Natural killer cell (primary cell): ENCODE data around the gene IGF2. TPM values are rescaled to one million over a fixed set of nuclear protein-coding genes. Genes with fewer than 3 reads are reported as not detected.
A peak's percentile ranks its signal among the peaks of the same experiment; 100 is the strongest.

Source experiments
- ATAC-seq, 3 donors: fragments of 150-1000 bp in 2 of 3; fragments of 200-7000 bp in 1 of 3; cut with Tn5 transposase; 1 replicate in 1 of 3; 2 replicates in 2 of 3; pipeline ENCODE4 v1.10.0; 2021; ENCODE audit warnings: mild to moderate bottlenecking in 2 of 3, moderate library complexity in 2 of 3
- DNase-seq, 2 donors: peaks; one replicate each; pipeline versions ENCODE4 v3.0.0 to v3.0.0-alpha.2; 2013 to 2021; ENCODE audit warnings: mixed read lengths in 1 of 2
- H3K27ac ChIP-seq: one replicate; pipeline ENCODE4 v1.5.1; 2013; ENCODE audit warnings: mild to moderate bottlenecking, low read length
- H3K27me3 ChIP-seq: one replicate; pipeline ENCODE4 v1.6.1; 2013; ENCODE audit warnings: low read length; ENCODE audit not compliant: control insufficient read depth, insufficient read depth
- H3K36me3 ChIP-seq: one replicate; pipeline ENCODE4 v1.6.1; 2013; ENCODE audit warnings: low read length; ENCODE audit not compliant: control insufficient read depth, insufficient read depth
- H3K4me1 ChIP-seq: one replicate; pipeline ENCODE4 v1.6.1; 2013; ENCODE audit warnings: low read length; ENCODE audit not compliant: control insufficient read depth, insufficient read depth
- H3K4me3 ChIP-seq: one replicate; pipeline ENCODE4 v1.5.1; 2013; ENCODE audit warnings: low read length
- H3K9me3 ChIP-seq: one replicate; pipeline ENCODE4 v1.6.1; 2013; ENCODE audit warnings: low read length; ENCODE audit not compliant: control insufficient read depth, insufficient read depth
- H3K27ac Mint-ChIP-seq, 2 donors: one replicate each; pipeline ENCODE4 v1.8.0; 2022; ENCODE audit warnings: mild to moderate bottlenecking in 2 of 2, mixed read lengths in 2 of 2, moderate library complexity in 1 of 2
- H3K27me3 Mint-ChIP-seq, 2 donors: one replicate each; pipeline ENCODE4 v1.8.0; 2022; ENCODE audit warnings: low read depth in 2 of 2, mixed read lengths in 2 of 2
- H3K36me3 Mint-ChIP-seq: one replicate; pipeline ENCODE4 v1.8.0; 2022; ENCODE audit warnings: mixed read lengths
- H3K4me1 Mint-ChIP-seq, 2 donors: one replicate each; pipeline ENCODE4 v1.8.0; 2022; ENCODE audit warnings: mixed read lengths in 2 of 2
- H3K4me3 Mint-ChIP-seq: one replicate; pipeline ENCODE4 v1.8.0; 2022; ENCODE audit warnings: mild to moderate bottlenecking, moderate library complexity, mixed read lengths
- H3K9me3 Mint-ChIP-seq, 2 donors: one replicate each; pipeline ENCODE4 v1.8.0; 2022; ENCODE audit warnings: mixed read lengths in 2 of 2
- CTCF ChIP-seq: fragments of 200-600 bp; IDR thresholded peaks from one replicate; pipeline ENCODE4 v1.8.0; 2022; ENCODE audit warnings: antibody characterized with exemption
- WGBS: methylation state at CpG from one replicate; pipeline ENCODE4 v1.1.7; 2013; ENCODE audit warnings: missing lambda C conversion rate; ENCODE audit not compliant: insufficient coverage; 5-methylcytosine and 5-hydroxymethylcytosine counted together
- intact Hi-C: fragments of 100-400 bp; cut with micrococcal nuclease; formaldehyde crosslinking; loops from one replicate; pipeline ENCODE4 v1.14.2; 2022
- total RNA-seq, 4 donors: library from RNA; stranded (reverse); fragments of 120-200 nt in 1 of 4; gene quantifications; one replicate each; pipeline versions ENCODE4 v1.2.3 to v1.2.4, GENCODE V29; 2013 to 2022

Gene IGF2
- total RNA-seq, 3 donors from 2014 or later (not counting 1 experiment from before 2014, with no cell fraction given): not detected

- H3K27me3 Mint-ChIP-seq: peaks cover 0 to 7% of the 10 kb centered on the region in 2 donors
- H3K9me3 Mint-ChIP-seq: no peaks in the 10 kb centered on the region
- no peaks in the 10 kb centered on the region for H3K27me3 ChIP-seq
- H3K9me3 ChIP-seq: no peaks in the 10 kb centered on the region
- no peak overlapping the region for H3K4me3 ChIP-seq
- no peaks in the 10 kb centered on the region for H3K4me1 ChIP-seq
- no peak overlapping the region for H3K27ac Mint-ChIP-seq
- DNase-seq (no peak), ATAC-seq (no peak)
- H3K36me3 ChIP-seq: no peaks in the 10 kb centered on the region
- intact Hi-C loops: no loop called here
- no peaks in the 10 kb centered on the region for H3K4me1 Mint-ChIP-seq
- no peak for TF ChIP-seq CTCF
- WGBS: 50% methylated on average over 8 of the region's 8 CpGs
- H3K4me3 Mint-ChIP-seq: no peak overlapping the region
- no peaks in the 10 kb centered on the region for H3K36me3 Mint-ChIP-seq
- no peak overlapping the region for H3K27ac ChIP-seq
Observed at GRCh38 chr11:2102132-2102882, 36.9 kb downstream of the IGF2 start.

- H3K27ac Mint-ChIP-seq: no peak overlapping the region
- ATAC-seq (no peak), DNase-seq (no peak)
- no peaks in the 10 kb centered on the region for H3K4me1 Mint-ChIP-seq
- no peaks in the 10 kb centered on the region for H3K9me3 Mint-ChIP-seq
- Histone ChIP-seq H3K4me1 (no peaks in the 10 kb centered on the region), H3K27me3 (no peaks in the 10 kb centered on the region), H3K9me3 (no peaks in the 10 kb centered on the region), H3K27ac (no peak overlapping the region), H3K4me3 (no peak overlapping the region), H3K36me3 (no peaks in the 10 kb centered on the region)
- H3K27me3 Mint-ChIP-seq: peaks cover 0 to 7% of the 10 kb centered on the region in 2 donors
- H3K4me3 Mint-ChIP-seq: no peak overlapping the region
- TF ChIP-seq CTCF: no peak
- intact Hi-C loops: no loop called here
- H3K36me3 Mint-ChIP-seq: no peaks in the 10 kb centered on the region
- 81% methylated on average over 10 of the region's 10 CpGs for WGBS
Observed at GRCh38 chr11:2101171-2101675, 38.0 kb downstream of the IGF2 start.

GRCh38 chr11:2100361-2101170, 38.6 kb downstream of the IGF2 start:
- no peaks in the 10 kb centered on the region for H3K36me3 Mint-ChIP-seq
- Histone ChIP-seq H3K27ac (no peak overlapping the region), H3K4me3 (no peak overlapping the region), H3K27me3 (no peaks in the 10 kb centered on the region), H3K4me1 (no peaks in the 10 kb centered on the region), H3K36me3 (no peaks in the 10 kb centered on the region), H3K9me3 (no peaks in the 10 kb centered on the region)
- H3K4me1 Mint-ChIP-seq: no peaks in the 10 kb centered on the region
- no peak for TF ChIP-seq CTCF
- H3K27ac Mint-ChIP-seq: no peak overlapping the region
- DNase-seq (peak in 1 of 2 donors; percentile 66), ATAC-seq (peak in 2 of 3 donors; percentile 56 to 63)
- peaks cover 0 to 7% of the 10 kb centered on the region in 2 donors for H3K27me3 Mint-ChIP-seq
- 76% methylated on average over 25 of the region's 25 CpGs for WGBS
- no peaks in the 10 kb centered on the region for H3K9me3 Mint-ChIP-seq
- H3K4me3 Mint-ChIP-seq: no peak overlapping the region
- intact Hi-C loops: no loop called here
